Naive thymus-derived CD4-positive, alpha-beta T cell (primary cell): Measurements from ENCODE around the gene PRAMEF12. TPM values are rescaled to one million over a fixed set of nuclear protein-coding genes. Genes with fewer than 3 reads are reported as not detected.

ENCODE experiments used
- ATAC-seq: fragments of 150-1000 bp; cut with Tn5 transposase; 2 replicates; pipeline ENCODE4 v1.10.0; 2021; ENCODE audit warnings: mild to moderate bottlenecking, moderate library complexity
- CTCF ChIA-PET: fragments of 350-600 bp; sonication (Branson Sonifier 250); formaldehyde crosslinking; loops from one replicate; lab custom pipeline; 2021; ENCODE audit warnings: antibody characterized with exemption; lab: Charles Lee
- POLR2A ChIA-PET: fragments of 350-600 bp; sonication (Branson Sonifier 250); formaldehyde crosslinking; loops from one replicate; lab custom pipeline; 2021; ENCODE audit warnings: antibody characterized with exemption, inconsistent platforms; lab: Charles Lee
- DNase-seq, 9 donors: peaks; one replicate each; pipeline versions ENCODE4 v3.0.0 to v3.0.0-alpha.2; 2020 to 2022; ENCODE audit warnings: mixed read lengths in 1 of 9
- H3K27ac ChIP-seq: one replicate; pipeline ENCODE4 v1.7.0; 2013; ENCODE audit warnings: mild to moderate bottlenecking, low read depth, low read length, moderate library complexity
- H3K27me3 ChIP-seq, 2 donors: one replicate each; pipeline ENCODE4 v1.7.0; 2013; ENCODE audit warnings: low read length in 2 of 2, mild to moderate bottlenecking in 2 of 2, moderate library complexity in 2 of 2; ENCODE audit not compliant: control insufficient read depth in 2 of 2, insufficient read depth in 2 of 2
- H3K36me3 ChIP-seq, 3 experiments: 1 replicate in 2 of 3; 2 replicates in 1 of 3; pipeline ENCODE4 v1.7.0; 2013; ENCODE audit warnings: low read length in 3 of 3, mild to moderate bottlenecking in 3 of 3, moderate library complexity in 1 of 3; ENCODE audit not compliant: insufficient read depth in 3 of 3, control insufficient read depth in 2 of 3
- H3K4me1 ChIP-seq, 2 donors: one replicate each; pipeline ENCODE4 v1.7.0; 2013; ENCODE audit warnings: low read length in 2 of 2, mild to moderate bottlenecking in 2 of 2, moderate library complexity in 1 of 2; ENCODE audit not compliant: control insufficient read depth in 2 of 2, insufficient read depth in 2 of 2
- H3K4me3 ChIP-seq: 2 replicates; pipeline ENCODE4 v1.7.0; 2013; ENCODE audit warnings: mild to moderate bottlenecking, low read length
- H3K9me3 ChIP-seq, 3 experiments: 1 replicate in 2 of 3; 2 replicates in 1 of 3; pipeline ENCODE4 v1.7.0; 2013; ENCODE audit warnings: low read length in 3 of 3; ENCODE audit not compliant: control insufficient read depth in 2 of 3
- H3K27ac Mint-ChIP-seq, 9 donors: one replicate each; pipeline ENCODE4 v1.8.0; 2020 to 2022; ENCODE audit warnings: mixed read lengths in 9 of 9, mild to moderate bottlenecking in 8 of 9, moderate library complexity in 5 of 9, inconsistent platforms in 2 of 9
- H3K27me3 Mint-ChIP-seq, 5 donors: one replicate each; pipeline ENCODE4 v1.8.0; 2021 to 2022; ENCODE audit warnings: mixed read lengths in 5 of 5, mild to moderate bottlenecking in 1 of 5
- H3K36me3 Mint-ChIP-seq, 5 donors: one replicate each; pipeline ENCODE4 v1.8.0; 2020 to 2022; ENCODE audit warnings: mixed read lengths in 5 of 5, mild to moderate bottlenecking in 3 of 5, inconsistent platforms in 1 of 5
- H3K4me1 Mint-ChIP-seq, 7 donors: one replicate each; pipeline ENCODE4 v1.8.0; 2020 to 2022; ENCODE audit warnings: mixed read lengths in 7 of 7, mild to moderate bottlenecking in 3 of 7, inconsistent platforms in 1 of 7
- H3K4me3 Mint-ChIP-seq, 10 donors: one replicate each; pipeline ENCODE4 v1.8.0; 2020 to 2022; ENCODE audit warnings: mild to moderate bottlenecking in 10 of 10, mixed read lengths in 10 of 10, moderate library complexity in 6 of 10, inconsistent platforms in 2 of 10
- H3K9me3 Mint-ChIP-seq, 11 donors: one replicate each; pipeline ENCODE4 v1.8.0; 2020 to 2022; ENCODE audit warnings: mixed read lengths in 11 of 11, mild to moderate bottlenecking in 4 of 11, inconsistent platforms in 1 of 11, moderate library complexity in 1 of 11
- intact Hi-C, 2 donors: fragments of 100-400 bp; cut with micrococcal nuclease; formaldehyde crosslinking; loops; one replicate each; pipeline ENCODE4 v1.15.1; 2023
- polyA plus RNA-seq, 2 donors: library from polyadenylated mRNA; unstranded; fragments of 300-500 nt; fragmentation: Illumina TruSeq; gene quantifications; one replicate each; pipeline ENCODE4 v1.2.3, GENCODE V29; 2021
- total RNA-seq, 6 experiments: library from RNA in 5 of 6; stranded (reverse) in 5 of 6; gene quantifications; 1 replicate in 5 of 6; 2 replicates in 1 of 6; pipeline ENCODE4 v1.2.3 and lab custom pipeline; 2021 to 2026

Gene PRAMEF12
- total and polyA plus RNA-seq, 7 experiments from 2014 or later: not detected

- no peaks in the 10 kb centered on the region for H3K4me1 Mint-ChIP-seq
- intact Hi-C loops: no loop called here
- H3K36me3 Mint-ChIP-seq: no peaks in the 10 kb centered on the region
- no peak for ATAC-seq
- DNase-seq: no peak
- H3K36me3 ChIP-seq: no peaks in the 10 kb centered on the region
- no peaks in the 10 kb centered on the region for H3K27me3 ChIP-seq
- ChIA-PET CTCF (no interaction called here), POLR2A (no interaction called here)
- no peaks in the 10 kb centered on the region for H3K9me3 ChIP-seq
- no peak overlapping the region for H3K27ac Mint-ChIP-seq
- H3K4me3 ChIP-seq: no peak overlapping the region
- H3K4me1 ChIP-seq: no peaks in the 10 kb centered on the region
- peaks cover 5 to 59% (median 43%) of the 10 kb centered on the region in 5 donors for H3K27me3 Mint-ChIP-seq
- H3K27ac ChIP-seq: no peak overlapping the region
- H3K9me3 Mint-ChIP-seq: peaks cover 0 to 2% (median 0%) of the 10 kb centered on the region in 11 donors
- H3K4me3 Mint-ChIP-seq: no peak overlapping the region
Observed at GRCh38 chr1:12756768-12757413, 16.6 kb upstream of the PRAMEF12 start.

GRCh38 chr1:12757836-12758235 is 15.7 kb upstream of the PRAMEF12 start:
- Mint-ChIP-seq H3K4me3 (no peak overlapping the region), H3K27me3 (peaks cover 5 to 55% (median 43%) of the 10 kb centered on the region in 5 donors), H3K4me1 (no peaks in the 10 kb centered on the region), H3K27ac (peak overlapping the region in 2 of 9 donors; percentile 48 to 60), H3K9me3 (peaks cover 0 to 2% (median 0%) of the 10 kb centered on the region in 11 donors), H3K36me3 (no peaks in the 10 kb centered on the region)
- no peaks in the 10 kb centered on the region for H3K36me3 ChIP-seq
- no peak overlapping the region for H3K4me3 ChIP-seq
- H3K4me1 ChIP-seq: no peaks in the 10 kb centered on the region
- H3K9me3 ChIP-seq: no peaks in the 10 kb centered on the region
- ATAC-seq (no peak), DNase-seq (no peak)
- H3K27ac ChIP-seq: no peak overlapping the region
- ChIA-PET POLR2A (no interaction called here), CTCF (no interaction called here)
- intact Hi-C loops: no loop called here
- H3K27me3 ChIP-seq: no peaks in the 10 kb centered on the region

DNA sequence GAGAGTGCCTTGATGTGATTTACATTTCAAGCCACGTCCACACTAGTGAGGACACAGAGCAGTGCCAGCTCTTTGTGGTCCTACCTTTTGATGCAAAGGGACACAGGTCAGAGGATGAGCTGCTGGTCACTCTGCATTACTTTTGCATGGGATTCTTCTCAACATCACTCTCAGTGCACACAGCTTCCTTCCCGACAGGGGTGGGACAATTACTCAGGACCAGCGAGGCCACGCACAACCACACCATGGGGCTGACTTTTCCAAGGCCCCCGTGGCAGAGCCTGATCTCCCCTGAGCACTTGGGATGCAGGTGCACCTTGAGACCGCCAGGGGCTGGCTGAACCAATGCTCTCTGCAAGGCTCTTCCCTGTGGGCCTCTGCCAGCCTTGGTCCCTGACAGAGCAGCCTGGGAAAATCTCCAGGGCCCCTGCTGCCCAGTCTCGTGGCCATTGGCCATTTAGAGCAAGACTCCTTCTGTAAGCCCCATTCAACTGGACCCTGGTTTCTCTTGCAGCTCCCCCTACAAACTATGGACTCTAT is 13.2 kb upstream of the PRAMEF12 start:
- no peak overlapping the region for H3K4me3 Mint-ChIP-seq
- no peak overlapping the region for H3K27ac ChIP-seq
- CTCF ChIA-PET: no interaction called here
- ATAC-seq (no peak), DNase-seq (no peak)
- POLR2A ChIA-PET: no interaction called here
- no peak overlapping the region for H3K27ac Mint-ChIP-seq
- H3K4me1 ChIP-seq: no peaks in the 10 kb centered on the region
- peaks cover 5 to 39% (median 25%) of the 10 kb centered on the region in 5 donors for H3K27me3 Mint-ChIP-seq
- H3K4me3 ChIP-seq: no peak overlapping the region
- H3K9me3 Mint-ChIP-seq: peaks cover 0 to 2% (median 0%) of the 10 kb centered on the region in 11 donors
- no peaks in the 10 kb centered on the region for H3K9me3 ChIP-seq
- no peaks in the 10 kb centered on the region for H3K4me1 Mint-ChIP-seq
- H3K36me3 ChIP-seq: no peaks in the 10 kb centered on the region
- H3K36me3 Mint-ChIP-seq: no peaks in the 10 kb centered on the region
- intact Hi-C loops: no loop called here
- no peaks in the 10 kb centered on the region for H3K27me3 ChIP-seq

- H3K27ac Mint-ChIP-seq: no peak overlapping the region
- CTCF ChIA-PET: no interaction called here
- H3K4me3 Mint-ChIP-seq: no peak overlapping the region
- Histone ChIP-seq H3K9me3 (no peaks in the 10 kb centered on the region), H3K27ac (no peak overlapping the region), H3K4me1 (no peaks in the 10 kb centered on the region), H3K36me3 (no peaks in the 10 kb centered on the region), H3K4me3 (no peak overlapping the region), H3K27me3 (no peaks in the 10 kb centered on the region)
- no peaks in the 10 kb centered on the region for H3K36me3 Mint-ChIP-seq
- POLR2A ChIA-PET: no interaction called here
- intact Hi-C loops: no loop called here
- DNase-seq: no peak
- no peak for ATAC-seq
- no peaks in the 10 kb centered on the region for H3K4me1 Mint-ChIP-seq
- peaks cover 12 to 43% (median 34%) of the 10 kb centered on the region in 5 donors for H3K27me3 Mint-ChIP-seq
- peaks cover 0 to 2% (median 0%) of the 10 kb centered on the region in 11 donors for H3K9me3 Mint-ChIP-seq
Observed at GRCh38 chr1:12761781-12762180, 11.8 kb upstream of the PRAMEF12 start.

GRCh38 chr1:12762766-12763165 is 10.8 kb upstream of the PRAMEF12 start:
- Mint-ChIP-seq H3K4me3 (no peak overlapping the region), H3K27me3 (peaks cover 16 to 49% (median 32%) of the 10 kb centered on the region in 5 donors), H3K4me1 (no peaks in the 10 kb centered on the region), H3K9me3 (peaks cover 0 to 2% (median 0%) of the 10 kb centered on the region in 11 donors), H3K27ac (no peak overlapping the region), H3K36me3 (no peaks in the 10 kb centered on the region)
- ChIA-PET POLR2A (no interaction called here), CTCF (no interaction called here)
- H3K4me1 ChIP-seq: no peaks in the 10 kb centered on the region
- no peak overlapping the region for H3K27ac ChIP-seq
- intact Hi-C loops: no loop called here
- no peak for ATAC-seq
- no peak overlapping the region for H3K4me3 ChIP-seq
- no peaks in the 10 kb centered on the region for H3K36me3 ChIP-seq
- no peaks in the 10 kb centered on the region for H3K27me3 ChIP-seq
- no peak for DNase-seq
- H3K9me3 ChIP-seq: no peaks in the 10 kb centered on the region

- intact Hi-C loops: no loop called here
- ATAC-seq (no peak), DNase-seq (no peak)
- Mint-ChIP-seq H3K4me3 (no peak overlapping the region), H3K4me1 (no peaks in the 10 kb centered on the region), H3K27me3 (peaks cover 16 to 46% (median 31%) of the 10 kb centered on the region in 5 donors), H3K27ac (no peak overlapping the region), H3K36me3 (no peaks in the 10 kb centered on the region), H3K9me3 (peaks cover 0 to 2% (median 0%) of the 10 kb centered on the region in 11 donors)
- Histone ChIP-seq H3K9me3 (no peaks in the 10 kb centered on the region), H3K36me3 (no peaks in the 10 kb centered on the region), H3K4me3 (no peak overlapping the region), H3K27ac (no peak overlapping the region), H3K4me1 (no peaks in the 10 kb centered on the region), H3K27me3 (no peaks in the 10 kb centered on the region)
- ChIA-PET CTCF (no interaction called here), POLR2A (no interaction called here)
Observed at GRCh38 chr1:12763479-12763878, 10.1 kb upstream of the PRAMEF12 start.

GRCh38 chr1:12764016-12764415 is 9.5 kb upstream of the PRAMEF12 start:
- H3K4me3 Mint-ChIP-seq: no peak overlapping the region

More at GRCh38 chr1:12764016-12764415, 9.5 kb upstream of the PRAMEF12 start:
- H3K36me3 Mint-ChIP-seq: no peaks in the 10 kb centered on the region
- H3K27ac ChIP-seq: no peak overlapping the region
- H3K4me1 ChIP-seq: no peaks in the 10 kb centered on the region
- ChIA-PET POLR2A (no interaction called here), CTCF (no interaction called here)
- H3K4me1 Mint-ChIP-seq: no peaks in the 10 kb centered on the region
- no peak overlapping the region for H3K4me3 ChIP-seq
- H3K9me3 ChIP-seq: no peaks in the 10 kb centered on the region
- H3K9me3 Mint-ChIP-seq: peaks cover 0 to 2% (median 0%) of the 10 kb centered on the region in 11 donors
- H3K36me3 ChIP-seq: no peaks in the 10 kb centered on the region
- no peak overlapping the region for H3K27ac Mint-ChIP-seq
- ATAC-seq (no peak), DNase-seq (no peak)
- peaks cover 16 to 42% (median 32%) of the 10 kb centered on the region in 5 donors for H3K27me3 Mint-ChIP-seq
- intact Hi-C loops: no loop called here
- H3K27me3 ChIP-seq: no peaks in the 10 kb centered on the region
